Fibroblast of gingiva (primary cell): Measurements from ENCODE around the gene ATRN.
"Not testable (repeated sequence)": the region's sequence is repeated elsewhere in the genome, so short reads cannot be mapped to it uniquely, and the experiment has no call there.

Experiments used
- DNase-seq: peaks from one replicate; pipeline ENCODE4 v3.0.0-alpha.2; 2011; ENCODE audit warnings: low read depth

The ATRN gene

GRCh38 chr20:3470208-3470626 lies 601 bp upstream of the ATRN start:
- no peak for DNase-seq

GRCh38 chr20:3471397-3472021 lies 691 bp downstream of the ATRN start:
- no peak for DNase-seq

- DNase-seq: no peak
Measured at GRCh38 chr20:3472105-3472504, 1.3 kb downstream of the ATRN start.

- DNase-seq: no peak
Measured at GRCh38 chr20:3473324-3473723, 2.5 kb downstream of the ATRN start.

- DNase-seq: no peak
Measured at GRCh38 chr20:3473944-3474343, 3.1 kb downstream of the ATRN start.

GRCh38 chr20:3477003-3477860 lies 6.4 kb downstream of the ATRN start:
- not testable (repeated sequence) for DNase-seq

- no peak for DNase-seq
Measured at GRCh38 chr20:3477861-3478544, 7.2 kb downstream of the ATRN start.

- DNase-seq: no peak
Measured at GRCh38 chr20:3479025-3479424, 8.2 kb downstream of the ATRN start.

GRCh38 chr20:3479759-3480615 lies 9.2 kb downstream of the ATRN start:
- DNase-seq: no peak

GRCh38 chr20:3483309-3483708 lies 12.5 kb downstream of the ATRN start:
- DNase-seq: no peak

- DNase-seq: no peak
Measured at GRCh38 chr20:3483784-3484183, 13.0 kb downstream of the ATRN start.

- DNase-seq: no peak
Measured at GRCh38 chr20:3485913-3486312, 15.1 kb downstream of the ATRN start.

GRCh38 chr20:3486850-3487249 lies 16.0 kb downstream of the ATRN start:
- no peak for DNase-seq

- no peak for DNase-seq
Measured at GRCh38 chr20:3492669-3493068, 21.9 kb downstream of the ATRN start.

GRCh38 chr20:3494218-3494617 lies 23.4 kb downstream of the ATRN start:
- DNase-seq: no peak

- DNase-seq: no peak
Measured at GRCh38 chr20:3502878-3503277, 32.1 kb downstream of the ATRN start.

GRCh38 chr20:3505148-3505547 lies 34.3 kb downstream of the ATRN start:
- DNase-seq: no peak

- DNase-seq: no peak
Measured at GRCh38 chr20:3509064-3509463, 38.2 kb downstream of the ATRN start.

GRCh38 chr20:3510110-3510509 lies 39.3 kb downstream of the ATRN start:
- no peak for DNase-seq

GRCh38 chr20:3512239-3512638 lies 41.4 kb downstream of the ATRN start:
- not testable (repeated sequence) for DNase-seq

- no peak for DNase-seq
Measured at GRCh38 chr20:3514012-3514642, 43.3 kb downstream of the ATRN start.
